H1 (cell line): ENCODE data around the gene DYSF. TPM values are rescaled to one million over a fixed set of nuclear protein-coding genes. Genes with fewer than 3 reads are reported as not detected.

Experiments used
- CTCF ChIA-PET: fragments of 300-600 bp; sonication (Branson Sonifier 250); formaldehyde crosslinking; loops from one replicate; lab custom pipeline; 2021; ENCODE audit not compliant: partially characterized antibody; lab: Charles Lee
- POLR2A ChIA-PET: fragments of 300-600 bp; sonication (Branson Sonifier 250); formaldehyde crosslinking; loops from one replicate; lab custom pipeline; 2021; ENCODE audit warnings: inconsistent platforms; ENCODE audit not compliant: partially characterized antibody; lab: Charles Lee
- DNase-seq, 2 experiments: peaks; one replicate each; pipeline versions ENCODE4 v3.0.0 to v3.0.0-alpha.2; 2010 to 2022; ENCODE audit warnings: low spot score in 2 of 2, low read depth in 1 of 2, mixed read lengths in 1 of 2
- FAIRE-seq: peaks from 2 replicates; lab custom pipeline; 2011; peaks lifted over from hg19 to GRCh38; lab: Jason Lieb, UNC
- H2AFZ ChIP-seq: 2 replicates; pipeline ENCODE4 v1.8.1; 2012; ENCODE audit warnings: low read length, inconsistent platforms
- H2AK5ac ChIP-seq: 2 replicates; pipeline ENCODE4 v1.6.1; 2013; ENCODE audit warnings: low read depth, low read length
- H2BK120ac ChIP-seq: replicated peaks from 2 replicates; pipeline ENCODE3; 2013; ENCODE audit warnings: low read depth, low read length, inconsistent platforms
- H2BK12ac ChIP-seq: 2 replicates; pipeline ENCODE4 v1.6.1; 2013; ENCODE audit warnings: low read depth, low read length
- H2BK15ac ChIP-seq: 2 replicates; pipeline ENCODE4 v1.6.1; 2013; ENCODE audit warnings: low read length
- H2BK20ac ChIP-seq: 2 replicates; pipeline ENCODE4 v1.6.1; 2013; ENCODE audit warnings: low read length
- H2BK5ac ChIP-seq: 2 replicates; pipeline ENCODE4 v1.6.1; 2013; ENCODE audit warnings: low read depth, low read length
- H3K14ac ChIP-seq: 2 replicates; pipeline ENCODE4 v1.6.1; 2013; ENCODE audit warnings: inconsistent platforms; ENCODE audit not compliant: insufficient read length
- H3K18ac ChIP-seq: 2 replicates; pipeline ENCODE4 v1.6.1; 2013; ENCODE audit warnings: low read length; ENCODE audit errors: extremely low read depth
- H3K23ac ChIP-seq: 2 replicates; pipeline ENCODE4 v1.6.1; 2013; ENCODE audit warnings: inconsistent platforms; ENCODE audit not compliant: insufficient read length
- H3K23me2 ChIP-seq: 2 replicates; pipeline ENCODE4 v1.6.1; 2013; ENCODE audit warnings: low read depth, low read length
- H3K27ac ChIP-seq: 2 replicates; pipeline ENCODE4 v1.6.1; 2011; ENCODE audit warnings: low read depth, low read length, inconsistent platforms
- H3K27me3 ChIP-seq, 4 experiments: replicated peaks in 1 of 4; 1 replicate in 1 of 4; 2 replicates in 3 of 4; pipeline versions ENCODE4 v1.6.1 to v1.8.1; 2011 to 2013; ENCODE audit warnings: low read length in 3 of 4, mild to moderate bottlenecking in 3 of 4, inconsistent platforms in 2 of 4, mixed read lengths in 2 of 4, moderate library complexity in 1 of 4; ENCODE audit not compliant: control insufficient read depth in 3 of 4, insufficient read depth in 3 of 4; ENCODE audit errors: extremely low read depth in 1 of 4
- H3K36me3 ChIP-seq, 4 experiments: 2 replicates each; pipeline versions ENCODE4 v1.6.1 to v1.8.1; 2011 to 2013; ENCODE audit warnings: mild to moderate bottlenecking in 4 of 4, low read length in 3 of 4, moderate library complexity in 2 of 4, control low read depth in 1 of 4, inconsistent platforms in 1 of 4; ENCODE audit not compliant: insufficient read depth in 4 of 4, control insufficient read depth in 2 of 4
- H3K4ac ChIP-seq: replicated peaks from 2 replicates; pipeline ENCODE3; 2013; ENCODE audit warnings: low read length, low read depth, mixed read lengths, inconsistent platforms; ENCODE audit not compliant: insufficient read length
- H3K4me1 ChIP-seq, 4 experiments: replicated peaks in 1 of 4; 1 replicate in 1 of 4; 2 replicates in 3 of 4; pipeline versions ENCODE4 v1.6.1 to v1.8.1; 2011 to 2013; ENCODE audit warnings: low read length in 3 of 4, inconsistent platforms in 2 of 4, mixed read lengths in 1 of 4; ENCODE audit not compliant: insufficient read depth in 4 of 4, control insufficient read depth in 3 of 4
- H3K4me2 ChIP-seq, 2 experiments: 2 replicates each; pipeline versions ENCODE4 v1.6.1 to v1.8.1; 2011 to 2013; ENCODE audit warnings: low read depth in 2 of 2, low read length in 2 of 2, control low read depth in 1 of 2, inconsistent platforms in 1 of 2, mild to moderate bottlenecking in 1 of 2; ENCODE audit not compliant: insufficient read depth in 1 of 2
- H3K4me3 ChIP-seq, 4 experiments: fragments of 200-600, 300-600 bp in 1 of 4; sonication (generic), shearing (Covaris generic), sonication (Bioruptor Twin) in 1 of 4; 2 replicates each; pipeline versions ENCODE4 v1.5.1 to v1.8.1; 2011 to 2016; ENCODE audit warnings: low read length in 4 of 4, low read depth in 3 of 4, control low read depth in 2 of 4, inconsistent platforms in 2 of 4, mild to moderate bottlenecking in 2 of 4, mixed read lengths in 1 of 4, moderate library complexity in 1 of 4; ENCODE audit not compliant: insufficient read depth in 2 of 4; ENCODE audit errors: extremely low read depth in 1 of 4
- H3K56ac ChIP-seq: replicated peaks from 2 replicates; pipeline ENCODE3; 2013; ENCODE audit warnings: low read depth, mild to moderate bottlenecking, mixed read lengths, low read length, inconsistent platforms; ENCODE audit not compliant: insufficient read length
- H3K79me1 ChIP-seq: 2 replicates; pipeline ENCODE4 v1.6.1; 2013; ENCODE audit warnings: low read depth, low read length, control low read depth
- H3K79me2 ChIP-seq, 2 experiments: 2 replicates each; pipeline versions ENCODE4 v1.6.1 to v1.8.1; 2012 to 2013; ENCODE audit warnings: low read length in 2 of 2, mild to moderate bottlenecking in 2 of 2, inconsistent platforms in 1 of 2; ENCODE audit not compliant: insufficient read depth in 2 of 2, control insufficient read depth in 1 of 2
- H3K9ac ChIP-seq, 4 experiments: replicated peaks in 1 of 4; 1 replicate in 1 of 4; 2 replicates in 3 of 4; pipeline versions ENCODE4 v1.6.1 to v1.8.1; 2011 to 2013; ENCODE audit warnings: low read depth in 3 of 4, low read length in 3 of 4, control low read depth in 2 of 4, mild to moderate bottlenecking in 2 of 4, moderate library complexity in 2 of 4, inconsistent platforms in 1 of 4; ENCODE audit errors: extremely low read depth in 1 of 4
- H3K9me3 ChIP-seq, 2 experiments: 2 replicates each; pipeline versions ENCODE4 v1.6.1 to v1.8.1; 2012 to 2013; ENCODE audit warnings: mild to moderate bottlenecking in 2 of 2, moderate library complexity in 2 of 2, control low read depth in 1 of 2, inconsistent platforms in 1 of 2, low read depth in 1 of 2, low read length in 1 of 2, mixed read lengths in 1 of 2; ENCODE audit not compliant: insufficient read depth in 2 of 2
- H4K20me1 ChIP-seq, 2 experiments: replicated peaks in 1 of 2; 2 replicates each; pipeline versions ENCODE3 to v1.8.1; 2011 to 2013; ENCODE audit warnings: inconsistent platforms in 2 of 2, low read length in 2 of 2, mild to moderate bottlenecking in 1 of 2; ENCODE audit not compliant: insufficient read depth in 2 of 2, control insufficient read depth in 1 of 2
- H4K5ac ChIP-seq: 2 replicates; pipeline ENCODE4 v1.6.1; 2013; ENCODE audit warnings: low read length, low read depth, mixed read lengths, inconsistent platforms; ENCODE audit not compliant: insufficient read length
- H4K8ac ChIP-seq: 2 replicates; pipeline ENCODE4 v1.8.0; 2013; ENCODE audit warnings: mild to moderate bottlenecking, moderate library complexity, low read length, inconsistent platforms; ENCODE audit not compliant: insufficient read depth; ENCODE audit errors: extremely low read depth
- H4K91ac ChIP-seq: replicated peaks from 2 replicates; pipeline ENCODE3; 2013; ENCODE audit warnings: low read length, mixed read lengths, inconsistent platforms; ENCODE audit not compliant: insufficient read length
- ASH2L ChIP-seq: fragments of 200-600, 300-600 bp; sonication (generic); IDR thresholded peaks from one replicate; pipeline ENCODE4 v1.7.1; 2017; ENCODE audit warnings: low read length
- CTBP2 ChIP-seq: IDR thresholded peaks from 2 replicates; pipeline ENCODE4 v1.7.0; 2011; ENCODE audit warnings: borderline replicate concordance, mild to moderate bottlenecking, moderate library complexity, mixed read lengths, low read length; ENCODE audit not compliant: insufficient read depth, insufficient read length
- E2F6 ChIP-seq: IDR thresholded peaks from 2 replicates; pipeline ENCODE4 v1.6.1; 2012; ENCODE audit warnings: inconsistent platforms
- MAFK ChIP-seq: IDR thresholded peaks from 2 replicates; pipeline ENCODE4 v1.6.1; 2012; ENCODE audit warnings: low read depth, mild to moderate bottlenecking, improper control_type of control experiment, low read length
- NRF1 ChIP-seq: IDR thresholded peaks from 2 replicates; pipeline ENCODE4 v1.6.1; 2011; ENCODE audit warnings: mild to moderate bottlenecking, low read depth, low read length, improper control_type of control experiment
- POLR2AphosphoS5 ChIP-seq: IDR thresholded peaks from 2 replicates; pipeline ENCODE4 v1.6.1; 2011; ENCODE audit warnings: low read depth, low read length
- RFX5 ChIP-seq: IDR thresholded peaks from 2 replicates; pipeline ENCODE4 v1.6.1; 2011; ENCODE audit warnings: low read depth, low read length, improper control_type of control experiment, borderline replicate concordance
- SIN3A ChIP-seq, 2 experiments: IDR thresholded peaks in 1 of 2; conservative IDR thresholded peaks in 1 of 2; 2 replicates each; pipeline ENCODE4 v1.6.1; 2011 to 2012; ENCODE audit warnings: low read length in 2 of 2, improper control_type of control experiment in 1 of 2, low read depth in 1 of 2, mild to moderate bottlenecking in 1 of 2
- SP2 ChIP-seq: IDR thresholded peaks from 2 replicates; pipeline ENCODE4 v1.6.1; 2012; ENCODE audit warnings: mild to moderate bottlenecking, low read length, inconsistent platforms
- ZNF274 ChIP-seq: IDR thresholded peaks from 2 replicates; pipeline ENCODE4 v1.7.0; 2012; ENCODE audit warnings: low read length, borderline replicate concordance; ENCODE audit errors: extremely low read depth
- WGBS, 2 experiments: shearing (Covaris generic) in 1 of 2; methylation state at CpG; one replicate each; pipeline versions ENCODE4 v1.1.6 to v1.1.7; 2013 to 2015; ENCODE audit warnings: low lambda C conversion rate in 2 of 2, mixed read lengths in 2 of 2, inconsistent platforms in 1 of 2, low coverage in 1 of 2, missing lambda C conversion rate in 1 of 2; ENCODE audit not compliant: insufficient replicate concordance in 2 of 2, insufficient coverage in 1 of 2, insufficient read length in 1 of 2; ENCODE audit errors: extremely low coverage in 1 of 2, missing lambda C conversion rate in 1 of 2; 5-methylcytosine and 5-hydroxymethylcytosine counted together
- polyA plus RNA-seq, 7 experiments: library from polyadenylated mRNA; depleted of rRNA in 3 of 7; stranded (reverse) in 5 of 7; unstranded in 2 of 7; fragments of >200 nt in 5 of 7; fragments of 200-250 nt in 2 of 7; gene quantifications; 1 replicate in 5 of 7; 2 replicates in 1 of 7; 4 replicates in 1 of 7; pipeline versions ENCODE4 v1.2.1 to v1.2.3, GENCODE V29; 2011 to 2013; ENCODE audit warnings: missing spikeins in 2 of 7, mixed read lengths in 2 of 7
- total RNA-seq: library from RNA; stranded (reverse); fragmentation: NEBNext Ultra II Directional; extraction: Animal tissue kit (Norgen Biotek cat#: 25700); gene quantifications from 2 replicates; pipeline ENCODE4 v1.2.1, GENCODE V29; 2021

DYSF gene
- total and polyA plus RNA-seq, 2 of the 8 experiments (the other 6 are each of a cell fraction or from before 2014, with no cell fraction given): 5.8 to 7.1 TPM

- Histone ChIP-seq H2AK5ac (no peak overlapping the region), H2BK120ac (no peak overlapping the region), H3K79me2 (no peaks in the 10 kb centered on the region), H3K27me3 (no peaks in the 10 kb centered on the region), H3K23me2 (no peaks in the 10 kb centered on the region), H3K4ac (no peak overlapping the region), H3K4me3 (no peak overlapping the region), H3K9me3 (no peaks in the 10 kb centered on the region), H3K18ac (no peak overlapping the region), H2BK15ac (no peak overlapping the region), H4K8ac (no peak overlapping the region), H3K4me1 (peaks cover 0 to 1% (median 0%) of the 10 kb centered on the region in 4 experiments; a peak in 1 of 7 replicates), H3K27ac (no peak overlapping the region), H2AFZ (no peak overlapping the region), H2BK20ac (no peak overlapping the region), H3K79me1 (no peaks in the 10 kb centered on the region), H2BK12ac (no peak overlapping the region), H3K36me3 (no peaks in the 10 kb centered on the region), H2BK5ac (no peak overlapping the region), H3K14ac (no peak overlapping the region), H4K91ac (no peak overlapping the region), H3K56ac (no peak overlapping the region), H4K5ac (no peak overlapping the region), H4K20me1 (no peaks in the 10 kb centered on the region), H3K23ac (no peak overlapping the region), H3K9ac (no peak overlapping the region), H3K4me2 (no peak overlapping the region)
- no peak for DNase-seq
- CTCF ChIA-PET: interaction anchor here (1.3 to 22.8 kb wide), 3 partner anchors 16 to 235 kb away, joined by 3 to 386 read pairs (median 5); no protein-coding TSS in a partner anchor
- TF ChIP-seq E2F6 (no peak), RFX5 (no peak), SP2 (no peak), POLR2AphosphoS5 (no peak), ASH2L (no peak), SIN3A (conservative IDR thresholded peaks at IDR 0.05 in 1 of 2, IDR thresholded peaks at IDR 0.05 in 1 of 2; ENCODE audit: low read depth in 1 of 2, low read length in 2 of 2) (no peak), CTBP2 (no peak), NRF1 (no peak), ZNF274 (no peak), MAFK (no peak)
- FAIRE-seq: no peak
- 95% methylated on average over 5 of the region's 5 CpGs; no CpG with 5 or more reads in 1 of the 2 experiments for WGBS, 2 experiments
- POLR2A ChIA-PET: interaction anchor here (0.7 to 0.8 kb wide), 2 partner anchors 11 to 22 kb away, joined by 3 read pairs; no protein-coding TSS in a partner anchor
These were observed 111.0 kb downstream of the DYSF start for GRCh38 chr2:71564361-71564760.
